ENCODE measurements around the gene LRRC45. TPM values are rescaled to one million over a fixed set of nuclear protein-coding genes. Genes with fewer than 3 reads are reported as not detected.

The LRRC45 gene
- total and polyA plus RNA-seq, 9 of the 15 experiments (the other 6 are each of a cell fraction or from before 2014, with no cell fraction given): 3.5 to 21.5 (median 11.2) TPM; not detected in 2

DNA sequence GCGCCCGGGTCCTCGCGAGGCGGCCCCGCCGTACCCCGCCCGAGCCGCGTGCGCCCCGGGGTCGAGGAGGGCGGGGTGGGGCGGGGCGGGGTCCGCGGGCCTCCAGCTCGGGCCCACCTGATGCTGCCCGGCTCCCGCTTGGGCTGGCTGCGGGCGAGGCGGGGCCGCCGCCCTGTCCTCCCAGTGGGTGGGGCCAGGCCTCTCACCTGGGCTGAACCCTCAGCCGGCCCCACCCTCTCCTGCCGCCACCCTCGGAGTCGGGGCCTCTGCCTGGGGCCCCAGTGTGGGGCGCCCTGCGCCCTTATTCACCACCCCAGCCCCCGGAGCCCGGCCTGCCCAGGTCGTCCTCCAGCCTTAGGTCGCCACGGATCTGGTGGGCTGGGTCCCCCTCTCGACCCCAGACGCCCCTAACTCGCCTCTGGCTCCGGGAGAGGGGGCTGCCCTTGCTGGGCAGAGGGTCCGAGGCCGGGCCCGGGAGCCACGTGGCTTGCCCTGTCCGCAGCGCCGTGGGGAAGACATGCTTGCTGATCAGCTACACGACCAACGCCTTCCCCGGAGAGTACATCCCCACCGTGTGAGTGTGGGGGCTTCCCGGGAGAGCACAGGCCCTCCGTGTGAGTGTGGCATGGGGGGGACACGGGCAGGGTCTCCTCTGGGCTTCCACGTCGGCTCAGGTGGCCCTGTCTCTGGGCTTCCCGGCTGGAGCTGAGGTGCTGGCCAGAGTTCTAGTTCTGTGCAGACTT, 9.0 kb downstream of the LRRC45 start:
- Histone ChIP-seq H3K9ac (ENCODE audit: insufficient read depth in 1 of 2, low read depth in 2 of 2, low read length in 2 of 2) (peak overlapping the region; percentile 87 to 97), H3K4me1 (replicated peaks in 1 of 2; ENCODE audit: control insufficient read depth in 2 of 2, insufficient read depth in 2 of 2, low read length in 2 of 2) (peaks cover 27 to 89% of the 10 kb centered on the region in 2 experiments), H3K9me3 (replicated peaks; ENCODE audit: control insufficient read depth, insufficient read depth, low read depth, low read length) (no peaks in the 10 kb centered on the region), H3K27ac (ENCODE audit: extremely low read depth, low read depth, low read length) (peak overlapping the region; percentile 84), H3K36me3 (ENCODE audit: control insufficient read depth, insufficient read depth, low read length) (peaks cover 40% of the 10 kb centered on the region; the same call in 2 of the 3 replicates), H3K9me1 (ENCODE audit: control insufficient read depth, insufficient read depth, low read length) (peaks cover 6% of the 10 kb centered on the region), H2AFZ (ENCODE audit: low read depth, low read length) (peak overlapping the region; percentile 81), H3K79me2 (ENCODE audit: control insufficient read depth, insufficient read depth, low read length) (peaks cover 38% of the 10 kb centered on the region), H4K20me1 (replicated peaks; ENCODE audit: control insufficient read depth, insufficient read depth, low read length) (peaks cover 18% of the 10 kb centered on the region; the same call in 1 of the 2 replicates), H3K4me3 (peak overlapping the region; percentile 62), H3K4me2 (ENCODE audit: insufficient read depth, low read length) (peak overlapping the region; percentile 90), H3K27me3 (ENCODE audit: control insufficient read depth in 2 of 2, insufficient read depth in 2 of 2, low read length in 2 of 2) (no peaks in the 10 kb centered on the region)
- peak; percentile 32 for FAIRE-seq
- no TSS peak for BruUV-seq (replicated peaks)
- 1% methylated on average over 23 of the region's 59 CpGs for WGBS (ENCODE audit: insufficient coverage, low coverage, missing lambda C conversion rate)
- in situ Hi-C loops (cut with MboI) (loop anchor here (5.0 kb wide), 1 partner anchor 125 kb away; no protein-coding TSS in a partner anchor), intact Hi-C loops (cut with micrococcal nuclease) (loop anchor here (1.0 to 10.0 kb wide), 3 partner anchors 9 to 313 kb away; partner anchors contain the start of genes FASN and LRRC45)
- peak; percentile 70 for ATAC-seq
- ChIA-PET POLR2A (interaction anchor here (0.5 to 6.4 kb wide), 3 partner anchors 10 to 175 kb away, joined by 3 to 51 read pairs (median 4); partner anchors contain the start of genes CENPX and LRRC45), CTCF (ENCODE audit: low intra/inter-chr PET ratio) (interaction anchor here (2.4 kb wide), 1 partner anchor 122 kb away, joined by 27 read pairs; no protein-coding TSS in a partner anchor)
- DNase-seq (ENCODE audit: extremely low read depth in 1 of 4, low spot score in 3 of 4): peak; percentile 86 to 90 (median 88)
- no peak for TF ChIP-seq ZNF445 (CRISPR knock-in tag; IDR thresholded peaks at IDR 0.05; ENCODE audit: low read depth)
- TF ChIP-seq, protein P1, sequence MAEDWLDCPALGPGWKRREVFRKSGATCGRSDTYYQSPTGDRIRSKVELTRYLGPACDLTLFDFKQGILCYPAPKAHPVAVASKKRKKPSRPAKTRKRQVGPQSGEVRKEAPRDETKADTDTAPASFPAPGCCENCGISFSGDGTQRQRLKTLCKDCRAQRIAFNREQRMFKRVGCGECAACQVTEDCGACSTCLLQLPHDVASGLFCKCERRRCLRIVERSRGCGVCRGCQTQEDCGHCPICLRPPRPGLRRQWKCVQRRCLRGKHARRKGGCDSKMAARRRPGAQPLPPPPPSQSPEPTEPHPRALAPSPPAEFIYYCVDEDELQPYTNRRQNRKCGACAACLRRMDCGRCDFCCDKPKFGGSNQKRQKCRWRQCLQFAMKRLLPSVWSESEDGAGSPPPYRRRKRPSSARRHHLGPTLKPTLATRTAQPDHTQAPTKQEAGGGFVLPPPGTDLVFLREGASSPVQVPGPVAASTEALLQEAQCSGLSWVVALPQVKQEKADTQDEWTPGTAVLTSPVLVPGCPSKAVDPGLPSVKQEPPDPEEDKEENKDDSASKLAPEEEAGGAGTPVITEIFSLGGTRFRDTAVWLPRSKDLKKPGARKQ (CRISPR knock-in tag; IDR thresholded peaks at IDR 0.05): no peak
- TF ChIP-seq, protein P2, sequence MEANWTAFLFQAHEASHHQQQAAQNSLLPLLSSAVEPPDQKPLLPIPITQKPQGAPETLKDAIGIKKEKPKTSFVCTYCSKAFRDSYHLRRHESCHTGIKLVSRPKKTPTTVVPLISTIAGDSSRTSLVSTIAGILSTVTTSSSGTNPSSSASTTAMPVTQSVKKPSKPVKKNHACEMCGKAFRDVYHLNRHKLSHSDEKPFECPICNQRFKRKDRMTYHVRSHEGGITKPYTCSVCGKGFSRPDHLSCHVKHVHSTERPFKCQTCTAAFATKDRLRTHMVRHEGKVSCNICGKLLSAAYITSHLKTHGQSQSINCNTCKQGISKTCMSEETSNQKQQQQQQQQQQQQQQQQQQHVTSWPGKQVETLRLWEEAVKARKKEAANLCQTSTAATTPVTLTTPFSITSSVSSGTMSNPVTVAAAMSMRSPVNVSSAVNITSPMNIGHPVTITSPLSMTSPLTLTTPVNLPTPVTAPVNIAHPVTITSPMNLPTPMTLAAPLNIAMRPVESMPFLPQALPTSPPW (CRISPR knock-in tag; IDR thresholded peaks at IDR 0.05): peak; percentile 44
- peak; percentile 86 for TF ChIP-seq MTA3 (IDR thresholded peaks at IDR 0.05; ENCODE audit: borderline replicate concordance)
- TF ChIP-seq CHD1 (IDR thresholded peaks at IDR 0.05; ENCODE audit: low read length): peak; percentile 4
- TF ChIP-seq, protein P3, sequence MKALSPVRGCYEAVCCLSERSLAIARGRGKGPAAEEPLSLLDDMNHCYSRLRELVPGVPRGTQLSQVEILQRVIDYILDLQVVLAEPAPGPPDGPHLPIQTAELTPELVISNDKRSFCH (CRISPR knock-in tag; IDR thresholded peaks at IDR 0.05): no peak
- TF ChIP-seq, protein P3 (tag; IDR thresholded peaks at IDR 0.05): peak; percentile 58; the same call in 1 of the 2 replicates
- TF ChIP-seq CXXC5 (CRISPR knock-in tag; IDR thresholded peaks at IDR 0.05): peak; percentile 61
- 0 out of 2 replicates have a peak, but pooled peaks have one; percentile 72 for TF ChIP-seq RBM14 (IDR thresholded peaks at IDR 0.05; ENCODE audit: borderline replicate concordance, insufficient read depth, low read depth, low read length)
- TF ChIP-seq SP1 (CRISPR knock-in tag; IDR thresholded peaks at IDR 0.05): no peak
- 0 out of 2 replicates have a peak, but pooled peaks have one; percentile 44 for TF ChIP-seq FOXK1 (CRISPR knock-in tag; IDR thresholded peaks at IDR 0.05; ENCODE audit: borderline replicate concordance)
- TF ChIP-seq NELFE (IDR thresholded peaks at IDR 0.05; ENCODE audit: insufficient read depth, insufficient read length): no peak
- TF ChIP-seq HNRNPLL (IDR thresholded peaks at IDR 0.05; ENCODE audit: low read depth, low read length, poor library complexity, severe bottlenecking): no peak
- peak; percentile 83 for TF ChIP-seq CTBP1 (IDR thresholded peaks at IDR 0.05; ENCODE audit: borderline replicate concordance)
- TF ChIP-seq CEBPG (CRISPR knock-in tag; IDR thresholded peaks at IDR 0.05): no peak
- TF ChIP-seq CEBPG (tag; conservative IDR thresholded peaks at IDR 0.05 in 1 of 2, IDR thresholded peaks at IDR 0.05 in 1 of 2): no peak
- TF ChIP-seq TAF1 (IDR thresholded peaks at IDR 0.05; ENCODE audit: control insufficient read depth, extremely low read depth, insufficient read depth, low read length, severe bottlenecking): peak; percentile 38
